ENCODE data around the gene PRDM5.
"Not testable (repeated sequence)": the region's sequence is repeated elsewhere in the genome, so short reads cannot be mapped to it uniquely, and the experiment has no call there.

The PRDM5 gene

GRCh38 chr4:120691536-120691935 lies 231.0 kb downstream of the PRDM5 start:
- DNase-seq, result no peak

DNA sequence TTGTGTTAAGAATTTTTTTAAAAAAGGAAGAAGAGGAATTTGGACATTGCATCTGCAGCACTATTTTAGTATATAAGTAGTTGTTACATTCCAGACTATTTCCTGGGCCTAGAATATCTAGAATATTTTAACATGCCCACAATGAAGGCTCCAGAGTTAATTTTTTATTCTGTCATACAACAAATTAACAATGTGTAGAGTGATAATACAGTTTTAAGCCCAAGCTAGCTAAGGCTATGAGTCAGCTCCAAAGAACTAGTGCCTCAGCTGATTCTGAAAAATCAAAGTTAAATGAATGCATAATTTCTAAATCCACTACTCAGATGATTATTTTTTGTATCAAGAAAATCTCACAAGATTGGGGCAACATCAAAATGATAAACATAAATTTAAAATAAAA lies 231.4 kb downstream of the PRDM5 start:
- DNase-seq, result no peak

DNA sequence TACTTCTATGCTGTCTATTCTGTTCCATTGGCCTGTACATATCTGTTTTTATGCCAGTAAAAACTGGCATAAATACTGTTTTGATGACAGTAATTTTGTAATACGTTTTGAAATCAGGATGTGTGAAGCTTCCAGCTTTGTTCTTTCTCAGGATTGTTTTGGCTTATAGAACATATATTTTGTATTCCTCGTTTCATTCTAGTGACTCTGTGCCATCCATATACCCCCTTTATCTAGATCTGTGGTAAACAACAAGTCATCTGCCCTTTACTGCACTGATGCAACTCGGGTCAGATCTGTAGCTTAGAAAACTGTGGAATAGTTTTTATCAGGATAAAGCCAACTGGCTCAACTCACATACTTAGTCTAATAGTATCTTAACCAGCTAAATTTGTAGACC lies 233.7 kb downstream of the PRDM5 start:
- no peak for DNase-seq

- DNase-seq, result no peak
These were observed 236.7 kb downstream of the PRDM5 start for GRCh38 chr4:120685756-120686278.

- no peak for DNase-seq
These were observed 238.5 kb downstream of the PRDM5 start for GRCh38 chr4:120683897-120684540.

DNA sequence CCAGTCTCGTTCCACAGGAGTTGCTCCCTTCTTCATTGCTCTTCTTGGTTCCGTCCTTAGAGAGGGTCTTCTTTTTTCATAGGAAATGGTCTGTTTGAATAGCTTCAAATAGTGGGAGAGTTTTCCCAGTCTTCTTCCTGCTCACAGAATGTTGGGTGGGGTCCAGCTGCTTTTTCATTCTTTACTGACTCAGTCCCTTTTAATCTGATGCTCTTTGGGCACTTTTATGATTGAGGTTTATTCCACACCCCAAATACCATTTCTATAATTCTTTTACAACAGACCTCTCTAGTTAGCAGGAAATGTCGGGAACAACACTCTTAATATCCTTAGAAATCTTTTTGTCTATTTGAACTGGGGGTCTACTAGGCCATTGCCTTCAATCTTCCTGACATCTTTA lies 239.5 kb downstream of the PRDM5 start:
- DNase-seq, result no peak

GRCh38 chr4:120680647-120681228 lies 241.8 kb downstream of the PRDM5 start:
- DNase-seq, result no peak

GRCh38 chr4:120673696-120674095 lies 248.8 kb downstream of the PRDM5 start:
- DNase-seq, result no peak

DNA sequence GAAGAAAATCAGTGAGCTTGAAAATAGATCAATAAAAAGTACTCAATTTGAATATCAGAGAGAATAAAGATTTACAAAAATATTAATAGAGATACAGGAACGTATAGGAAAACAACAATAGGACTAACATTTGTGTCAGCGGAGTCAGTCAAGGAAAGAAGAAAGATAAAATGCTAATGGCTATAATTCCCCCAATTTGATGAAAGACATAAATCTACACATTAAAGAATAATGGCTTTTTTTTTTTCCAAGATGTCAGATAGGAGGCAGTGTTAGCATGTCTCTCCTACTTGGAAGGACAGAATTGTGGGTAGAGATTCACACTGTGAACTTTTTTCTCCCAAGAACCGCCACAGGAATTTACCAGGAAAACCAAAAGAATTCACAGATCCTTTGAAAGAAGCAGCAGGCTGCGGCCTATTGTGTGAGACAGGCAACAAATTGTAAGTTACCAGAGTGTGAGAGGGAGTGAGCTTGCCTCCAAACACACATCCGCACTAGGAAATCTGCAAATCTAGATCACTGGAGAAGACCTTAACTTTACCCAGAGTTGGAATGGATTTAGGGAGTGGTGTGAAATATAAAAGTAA lies 249.9 kb downstream of the PRDM5 start:
- DNase-seq, result no peak

DNA sequence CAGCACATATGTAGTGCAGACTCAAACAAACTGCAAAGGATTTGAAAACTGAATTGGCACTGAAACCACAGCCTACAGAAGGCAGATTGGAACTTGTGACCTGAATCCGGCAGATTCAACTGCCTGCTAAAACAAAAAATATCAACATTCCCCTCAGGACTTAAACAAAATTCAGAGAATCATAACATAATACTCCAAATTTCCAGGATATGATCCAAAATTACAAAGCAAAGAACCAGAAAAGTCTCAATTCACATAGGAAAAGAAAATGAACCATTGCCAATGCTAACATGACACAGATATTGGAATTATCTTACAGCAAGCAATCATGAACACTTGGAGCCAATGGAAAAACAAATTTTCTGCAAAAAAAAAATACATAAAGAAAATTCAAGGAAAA lies 250.4 kb downstream of the PRDM5 start:
- DNase-seq, result no peak

DNA sequence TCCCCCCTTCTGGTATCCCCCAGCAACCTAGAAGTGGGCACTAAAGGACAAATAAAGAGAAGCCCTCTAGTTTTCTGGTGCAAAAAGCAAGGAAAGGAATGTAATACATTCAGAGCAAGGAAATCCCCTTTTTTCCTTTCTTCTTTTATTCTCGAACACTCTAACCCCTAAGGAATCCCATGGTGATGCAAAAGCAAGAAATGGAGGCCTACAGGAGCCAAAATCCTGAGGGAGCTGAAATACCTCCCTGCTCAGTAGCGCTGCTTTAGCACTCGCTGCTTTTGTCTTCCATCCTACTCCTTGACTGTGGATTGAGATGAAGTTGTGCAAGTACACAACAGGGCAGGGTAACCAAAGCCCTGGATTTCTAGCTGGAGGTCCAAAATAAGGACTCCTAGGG lies 251.0 kb downstream of the PRDM5 start:
- DNase-seq, result no peak

GRCh38 chr4:120667102-120667501 lies 255.4 kb downstream of the PRDM5 start:
- DNase-seq, result no peak

- DNase-seq, result no peak
These were observed 257.7 kb downstream of the PRDM5 start for GRCh38 chr4:120664851-120665250.

- DNase-seq, result no peak
These were observed 262.8 kb downstream of the PRDM5 start for GRCh38 chr4:120659616-120660170.

DNA sequence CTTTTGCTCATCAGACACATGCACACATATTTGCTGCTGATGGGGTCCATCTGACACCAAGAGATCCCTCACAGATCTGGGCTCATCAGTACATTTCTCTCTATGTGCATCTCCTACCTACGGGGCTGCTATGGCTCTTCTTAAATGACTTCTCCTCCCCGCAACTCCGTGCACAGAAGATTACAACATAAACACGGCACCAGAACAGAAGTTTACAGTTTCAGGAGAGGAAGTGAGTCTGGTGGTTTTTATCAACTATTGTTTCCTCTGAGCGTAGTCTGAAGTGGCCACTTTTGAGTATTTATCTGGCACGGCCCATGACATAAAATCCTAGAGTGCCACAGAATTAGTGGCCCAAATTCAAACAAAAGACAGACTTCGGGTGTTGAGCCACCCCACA lies 263.8 kb downstream of the PRDM5 start:
- DNase-seq, result no peak

DNA sequence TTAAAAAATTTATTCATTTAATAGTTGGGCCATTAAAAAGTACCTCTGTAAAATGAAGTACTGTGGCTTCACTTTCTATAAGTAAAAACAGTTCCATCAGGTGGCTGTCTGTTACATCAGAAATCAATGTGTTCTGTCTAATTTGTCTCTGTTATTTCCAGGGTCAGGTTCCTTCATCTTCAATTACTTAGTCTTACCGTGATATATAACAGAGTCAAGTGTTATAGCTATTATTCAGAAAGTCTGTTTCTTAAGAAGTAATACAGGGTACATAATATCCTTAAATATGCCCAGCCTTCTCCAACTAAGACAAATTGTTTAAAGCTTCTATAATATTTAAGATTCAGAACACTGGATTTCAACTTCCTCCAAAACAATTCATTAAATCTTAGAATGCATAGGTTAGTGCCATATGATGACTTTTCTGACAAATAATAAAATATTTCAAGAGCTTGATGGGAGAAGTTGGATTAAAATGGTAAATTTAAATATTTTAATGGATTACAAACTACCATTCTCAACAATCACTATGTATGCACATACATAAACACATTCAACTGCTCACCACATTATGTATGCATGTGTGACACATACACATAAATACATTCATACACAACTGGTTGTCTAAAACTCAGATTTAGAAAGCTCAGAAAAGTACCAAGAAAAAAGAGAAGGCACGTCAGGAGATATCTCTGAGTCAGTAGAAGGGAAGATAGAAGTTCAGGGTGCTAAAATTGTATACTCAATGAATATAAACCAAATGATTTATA lies 268.5 kb downstream of the PRDM5 start:
- DNase-seq, result no peak

DNA sequence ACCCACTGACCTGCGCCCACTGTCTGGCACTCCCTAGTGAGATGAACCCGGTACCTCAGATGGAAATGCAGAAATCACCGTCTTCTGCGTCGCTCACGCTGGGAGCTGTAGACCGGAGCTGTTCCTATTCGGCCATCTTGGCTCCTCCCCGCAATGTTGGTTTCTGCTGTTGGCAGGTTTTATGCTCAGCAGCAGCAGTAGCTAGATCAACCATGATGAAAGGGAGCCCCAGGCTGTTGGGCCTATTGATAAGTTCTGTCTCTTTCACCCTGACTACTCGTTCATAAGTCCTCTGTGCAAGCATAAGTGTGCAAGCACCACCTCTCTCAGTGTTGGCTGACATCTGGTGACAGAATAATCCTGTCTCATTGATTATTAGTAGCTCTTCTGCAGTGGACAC lies 274.2 kb downstream of the PRDM5 start:
- not testable (repeated sequence) for DNase-seq

All from right hindlimb (tissue), 1 donor.